C4-2B (cell line): ENCODE results near the gene NFIL3.

Source experiments
- H3K27ac ChIP-seq: fragments of 450-650 bp; 2 replicates; pipeline ENCODE4 v1.5.1; 2017
- ZFX ChIP-seq: fragments of 450-650 bp; IDR thresholded peaks from 2 replicates; pipeline ENCODE4 v1.6.1; 2017
- TF ChIP-seq, protein P1 (sequence below): fragments of 450-650 bp; conservative IDR thresholded peaks from 2 replicates; pipeline ENCODE4 v1.5.1; 2017; ENCODE audit warnings: mild to moderate bottlenecking

Gene NFIL3

DNA sequence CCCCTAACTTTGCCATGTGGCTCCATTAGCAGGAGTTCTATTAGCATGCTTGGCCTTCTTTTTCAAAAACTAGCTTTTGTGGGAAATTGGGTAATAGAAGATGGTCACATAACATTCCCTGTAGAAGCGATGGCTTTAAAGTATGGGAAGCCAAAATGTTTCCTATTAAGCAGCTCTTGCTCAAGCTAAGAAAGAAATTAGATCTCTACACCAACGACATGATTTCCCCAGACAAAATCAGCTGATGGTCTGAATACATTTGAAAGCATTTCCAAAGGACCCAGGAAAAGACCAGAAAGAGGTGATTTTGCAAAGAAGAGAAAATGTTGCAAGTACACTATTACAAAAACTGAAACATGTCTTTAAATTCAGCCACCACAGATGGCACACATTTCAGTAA lies 4.8 kb upstream of the NFIL3 start:
- no peak overlapping the region for H3K27ac ChIP-seq
- TF ChIP-seq ZFX = no peak

DNA sequence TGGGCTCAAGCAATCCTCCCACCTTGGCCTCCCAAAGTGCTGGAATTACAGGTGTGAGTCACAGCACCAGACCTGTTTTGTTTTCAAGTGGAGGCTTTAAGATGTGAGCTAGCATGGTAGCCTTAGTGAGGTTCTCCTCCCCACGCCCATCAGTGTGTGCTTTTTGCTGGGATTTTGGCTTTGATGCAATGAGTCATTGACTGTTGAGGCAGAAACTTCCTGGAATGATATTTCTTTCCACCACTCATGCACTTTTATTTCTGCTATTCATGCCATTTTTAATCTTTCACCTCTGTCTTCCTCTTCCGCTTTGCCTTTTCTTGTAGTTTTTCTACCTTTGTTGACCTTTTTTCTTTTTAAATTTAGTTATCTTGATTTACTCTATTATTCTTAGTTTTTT lies 4.2 kb upstream of the NFIL3 start:
- TF ChIP-seq, protein P1, sequence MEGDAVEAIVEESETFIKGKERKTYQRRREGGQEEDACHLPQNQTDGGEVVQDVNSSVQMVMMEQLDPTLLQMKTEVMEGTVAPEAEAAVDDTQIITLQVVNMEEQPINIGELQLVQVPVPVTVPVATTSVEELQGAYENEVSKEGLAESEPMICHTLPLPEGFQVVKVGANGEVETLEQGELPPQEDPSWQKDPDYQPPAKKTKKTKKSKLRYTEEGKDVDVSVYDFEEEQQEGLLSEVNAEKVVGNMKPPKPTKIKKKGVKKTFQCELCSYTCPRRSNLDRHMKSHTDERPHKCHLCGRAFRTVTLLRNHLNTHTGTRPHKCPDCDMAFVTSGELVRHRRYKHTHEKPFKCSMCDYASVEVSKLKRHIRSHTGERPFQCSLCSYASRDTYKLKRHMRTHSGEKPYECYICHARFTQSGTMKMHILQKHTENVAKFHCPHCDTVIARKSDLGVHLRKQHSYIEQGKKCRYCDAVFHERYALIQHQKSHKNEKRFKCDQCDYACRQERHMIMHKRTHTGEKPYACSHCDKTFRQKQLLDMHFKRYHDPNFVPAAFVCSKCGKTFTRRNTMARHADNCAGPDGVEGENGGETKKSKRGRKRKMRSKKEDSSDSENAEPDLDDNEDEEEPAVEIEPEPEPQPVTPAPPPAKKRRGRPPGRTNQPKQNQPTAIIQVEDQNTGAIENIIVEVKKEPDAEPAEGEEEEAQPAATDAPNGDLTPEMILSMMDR = no peak
- TF ChIP-seq ZFX = no peak
- H3K27ac ChIP-seq = no peak overlapping the region

DNA sequence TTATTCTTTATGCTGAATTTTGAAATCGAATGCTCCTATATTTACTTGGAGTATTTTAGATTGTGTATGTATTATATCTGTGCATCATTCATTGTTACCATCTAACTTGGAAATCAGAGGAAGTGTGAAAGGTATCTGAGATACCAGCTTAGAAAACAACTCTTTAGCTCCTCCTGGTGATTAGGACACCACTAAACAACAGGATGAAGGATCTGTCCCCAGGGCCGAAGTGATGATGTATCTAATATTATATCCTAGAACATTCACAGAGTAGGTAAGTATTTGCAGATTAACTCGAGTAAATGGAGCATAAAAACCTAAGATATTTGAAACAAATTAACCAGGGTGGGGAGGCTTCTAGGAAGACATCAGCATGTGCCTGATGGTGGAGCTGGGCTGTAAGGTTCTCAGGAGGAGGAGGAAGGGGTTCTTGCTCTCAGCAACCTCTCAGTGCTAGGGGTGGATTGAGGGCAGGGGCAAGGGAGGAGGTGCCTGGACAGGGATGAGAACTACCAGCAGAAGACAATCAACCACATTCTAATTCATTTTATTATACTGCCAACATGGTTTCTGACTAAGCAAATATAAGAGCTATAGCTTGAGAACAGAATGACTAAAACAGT lies 2.6 kb upstream of the NFIL3 start:
- TF ChIP-seq, protein P1 = peak; percentile 83
- no peak for TF ChIP-seq ZFX
- H3K27ac ChIP-seq = no peak overlapping the region

DNA sequence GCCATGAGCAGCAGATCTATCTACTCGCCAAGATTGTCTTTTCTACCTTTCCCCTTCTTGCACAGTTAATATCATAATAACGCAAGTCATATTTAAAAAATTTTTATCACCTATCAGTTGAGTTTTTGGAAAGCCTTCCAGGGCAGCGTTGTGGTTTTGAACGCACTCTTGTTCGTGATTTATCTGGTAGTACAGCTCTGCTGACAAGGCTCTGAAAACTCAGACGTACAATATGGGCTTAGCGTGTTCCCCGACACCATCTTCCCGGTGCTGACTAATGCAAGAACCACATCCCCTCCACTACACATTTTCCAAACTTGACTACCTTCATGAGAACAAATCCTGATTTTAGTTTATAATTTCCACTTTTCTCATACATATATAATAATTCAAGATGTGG lies 1.6 kb upstream of the NFIL3 start:
- no peak overlapping the region for H3K27ac ChIP-seq

DNA sequence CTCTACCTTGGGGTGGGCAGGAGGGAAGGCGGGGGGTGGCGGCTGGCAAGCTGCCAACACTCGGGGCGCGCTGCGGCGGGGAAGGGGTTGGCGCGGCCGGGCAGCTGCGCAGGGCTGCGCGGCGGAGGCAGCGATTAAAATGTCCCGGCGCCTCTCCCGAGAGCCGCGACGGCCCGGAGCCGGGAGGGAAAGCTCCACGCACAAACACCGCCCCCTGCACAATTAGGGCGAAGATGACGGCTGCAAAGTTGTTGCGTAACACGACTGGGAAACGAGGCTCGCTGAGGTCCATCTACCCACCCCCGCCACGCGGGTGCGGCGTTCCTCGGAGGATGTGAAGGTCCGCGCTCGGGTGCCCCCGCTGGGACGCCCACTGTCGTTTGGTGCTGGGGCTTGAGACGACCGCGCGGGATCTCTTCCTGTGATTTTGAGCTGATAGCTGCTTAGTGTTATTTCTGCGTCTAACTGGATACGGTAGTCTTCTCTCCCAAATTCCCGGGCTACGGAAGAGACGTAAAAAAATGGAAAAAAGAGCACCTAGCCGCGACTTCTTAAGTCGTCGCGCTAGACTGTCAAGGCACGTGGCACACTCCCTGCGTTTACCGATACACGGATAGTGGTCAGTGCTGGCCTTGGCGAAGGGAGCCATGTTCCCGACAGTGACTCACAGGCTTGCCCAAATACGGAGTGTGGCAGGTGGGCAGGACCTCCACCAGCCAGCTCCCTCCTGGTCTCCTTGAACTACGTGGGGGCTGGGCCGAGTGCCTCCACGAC lies 958 bp upstream of the NFIL3 start:
- TF ChIP-seq ZFX = no peak
- TF ChIP-seq, protein P1 = peak; percentile 1
- H3K27ac ChIP-seq = peak overlapping the region; percentile 79

More for the DNA sequence above, 1.6 kb upstream of the NFIL3 start:
- no peak for TF ChIP-seq ZFX
- TF ChIP-seq, protein P1 = no peak

DNA sequence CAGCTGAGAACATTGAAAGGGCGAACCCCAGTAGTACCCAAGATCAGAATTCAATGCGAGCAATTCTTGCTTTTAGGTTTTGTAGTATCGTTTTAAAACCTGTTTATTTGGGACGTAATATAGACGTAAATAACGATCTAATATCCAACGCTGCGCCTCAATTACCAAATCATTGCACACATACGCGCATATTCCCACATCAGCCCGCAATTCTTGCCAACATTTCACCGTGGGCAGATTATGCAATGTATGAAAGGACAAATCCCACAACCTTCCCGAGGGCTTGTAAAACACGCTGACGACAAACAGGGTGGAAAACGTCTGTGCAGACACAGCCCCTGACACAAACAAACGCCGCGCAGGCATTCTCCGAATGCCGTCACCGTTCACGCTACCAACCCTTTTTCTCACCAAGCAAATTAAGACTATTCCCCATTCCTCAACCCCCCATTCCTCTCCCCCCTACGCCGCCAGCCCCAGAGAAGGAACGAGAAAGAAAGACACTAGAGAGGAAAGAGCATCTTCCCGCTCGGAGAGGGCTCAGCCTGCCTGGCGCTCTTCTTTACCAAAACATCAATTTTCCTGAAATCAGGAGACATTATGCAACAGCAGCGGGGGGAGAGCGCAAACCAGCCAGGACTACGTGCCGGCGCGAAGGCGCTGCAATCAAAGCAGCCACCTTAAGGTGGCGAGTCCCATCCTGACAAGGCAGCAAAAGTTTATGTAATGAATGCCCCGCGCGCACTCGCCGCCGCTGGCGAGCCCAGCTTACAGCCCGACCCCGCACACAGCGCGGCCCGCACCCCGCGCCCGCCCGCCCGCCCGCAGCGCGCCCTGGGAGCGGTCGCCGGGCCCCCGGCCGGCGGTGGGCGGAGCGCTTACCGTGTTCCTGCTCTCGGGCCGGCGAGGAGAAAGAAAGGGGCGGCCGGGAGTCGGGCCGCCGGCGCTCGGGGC lies 597 bp downstream of the NFIL3 start:
- TF ChIP-seq, protein P1 = peak; percentile 36
- TF ChIP-seq ZFX = no peak
- peak overlapping the region; percentile 75 for H3K27ac ChIP-seq

DNA sequence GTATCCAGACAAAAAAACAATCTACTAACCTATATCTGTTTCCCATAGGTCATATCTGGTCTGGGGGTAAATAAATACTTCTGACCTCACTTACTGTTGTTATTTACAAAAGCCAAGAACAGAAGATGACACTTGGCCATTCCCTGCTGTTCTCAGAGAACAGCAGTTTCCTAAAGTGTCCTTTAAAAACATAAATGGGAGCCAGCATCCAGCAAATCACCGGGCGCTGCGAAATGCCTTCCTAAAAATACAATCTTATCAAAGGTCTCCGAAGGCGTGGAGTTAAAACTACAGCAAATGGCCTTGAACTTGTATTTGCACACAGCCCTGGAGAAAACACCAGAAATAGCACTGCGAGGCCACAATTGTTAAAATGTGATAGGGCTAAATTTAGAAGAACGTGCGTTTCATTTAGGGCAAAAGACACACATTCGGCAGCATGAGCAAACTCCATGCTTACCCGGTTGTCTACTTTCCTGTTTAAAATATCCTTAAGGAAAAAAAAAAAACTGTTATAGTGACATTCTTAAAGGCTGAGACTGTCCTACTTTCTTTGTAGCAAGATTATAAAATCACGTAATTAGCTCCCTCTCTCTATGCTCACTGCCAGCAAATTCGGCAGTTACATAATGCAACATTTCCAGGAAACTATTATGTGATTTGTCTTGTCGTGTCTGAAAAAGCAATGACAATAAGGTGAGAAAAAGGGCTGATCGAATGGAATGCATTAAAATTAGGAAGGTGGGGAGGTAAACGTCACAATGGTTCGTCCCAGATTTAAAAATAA lies 1.5 kb downstream of the NFIL3 start:
- TF ChIP-seq ZFX = no peak
- TF ChIP-seq, protein P1 = no peak
- H3K27ac ChIP-seq = no peak overlapping the region
